HG03159 (cell line): Measurements from ENCODE around the gene CBARP.

Experiments
- ATAC-seq: cut with Tn5 transposase; IDR thresholded peaks from one replicate; pipeline ENCODE4 v1.9.1; 2021; ENCODE audit warnings: mild to moderate bottlenecking, moderate library complexity; ENCODE audit not compliant: unreplicated experiment

CBARP gene, protein sequence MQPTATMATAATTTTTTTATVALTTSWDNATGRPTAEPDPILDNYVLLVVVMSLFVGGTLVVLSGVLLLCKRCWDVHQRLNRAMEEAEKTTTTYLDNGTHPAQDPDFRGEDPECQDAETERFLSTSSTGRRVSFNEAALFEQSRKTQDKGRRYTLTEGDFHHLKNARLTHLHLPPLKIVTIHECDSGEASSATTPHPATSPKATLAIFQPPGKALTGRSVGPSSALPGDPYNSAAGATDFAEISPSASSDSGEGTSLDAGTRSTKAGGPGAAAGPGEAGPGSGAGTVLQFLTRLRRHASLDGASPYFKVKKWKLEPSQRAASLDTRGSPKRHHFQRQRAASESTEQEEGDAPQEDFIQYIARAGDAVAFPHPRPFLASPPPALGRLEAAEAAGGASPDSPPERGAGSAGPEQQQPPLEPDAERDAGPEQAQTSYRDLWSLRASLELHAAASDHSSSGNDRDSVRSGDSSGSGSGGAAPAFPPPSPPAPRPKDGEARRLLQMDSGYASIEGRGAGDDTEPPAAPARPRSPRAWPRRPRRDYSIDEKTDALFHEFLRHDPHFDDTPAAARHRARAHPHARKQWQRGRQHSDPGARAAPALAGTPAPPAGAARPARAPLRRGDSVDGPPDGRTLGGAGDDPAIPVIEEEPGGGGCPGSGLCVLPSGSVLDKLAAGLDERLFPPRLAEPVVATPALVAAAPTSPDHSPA

DNA sequence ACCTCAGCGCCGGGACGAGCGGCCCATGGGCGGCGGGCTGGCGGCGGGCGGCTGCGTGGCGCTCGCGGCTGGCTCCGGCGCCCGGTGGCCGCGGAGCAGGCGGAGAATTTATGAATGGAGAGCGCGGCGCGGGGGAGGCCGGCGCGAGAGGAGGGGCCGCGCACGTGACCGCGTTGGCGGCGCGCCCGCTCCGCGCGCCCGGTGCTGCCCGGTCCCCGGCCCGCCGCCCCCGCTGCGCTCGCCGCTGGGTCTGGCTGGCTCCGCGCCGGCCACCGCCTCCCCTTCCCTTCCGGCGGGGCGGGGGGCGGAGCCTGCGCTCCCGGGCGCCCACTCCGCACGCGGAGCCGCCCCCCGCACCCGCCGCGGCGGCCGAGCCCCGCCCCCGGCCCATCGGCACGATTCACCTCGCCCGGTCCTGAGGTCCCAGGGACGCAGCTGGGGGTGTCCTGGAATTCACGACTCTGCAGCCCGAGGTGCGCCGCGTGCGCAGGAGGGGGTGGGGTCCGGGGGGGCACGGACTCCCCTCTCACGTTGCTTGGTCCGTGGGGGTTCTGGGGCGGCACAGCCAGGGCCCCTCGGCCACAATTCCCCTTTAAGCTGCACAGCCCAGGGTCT lies at the start of gene CBARP:
TSS of gene CBARP (minus strand) at position 252 of the 615 bp plus-strand sequence. CDS start 1,905 bp downstream, outside the sequence.
- no peak for ATAC-seq

DNA sequence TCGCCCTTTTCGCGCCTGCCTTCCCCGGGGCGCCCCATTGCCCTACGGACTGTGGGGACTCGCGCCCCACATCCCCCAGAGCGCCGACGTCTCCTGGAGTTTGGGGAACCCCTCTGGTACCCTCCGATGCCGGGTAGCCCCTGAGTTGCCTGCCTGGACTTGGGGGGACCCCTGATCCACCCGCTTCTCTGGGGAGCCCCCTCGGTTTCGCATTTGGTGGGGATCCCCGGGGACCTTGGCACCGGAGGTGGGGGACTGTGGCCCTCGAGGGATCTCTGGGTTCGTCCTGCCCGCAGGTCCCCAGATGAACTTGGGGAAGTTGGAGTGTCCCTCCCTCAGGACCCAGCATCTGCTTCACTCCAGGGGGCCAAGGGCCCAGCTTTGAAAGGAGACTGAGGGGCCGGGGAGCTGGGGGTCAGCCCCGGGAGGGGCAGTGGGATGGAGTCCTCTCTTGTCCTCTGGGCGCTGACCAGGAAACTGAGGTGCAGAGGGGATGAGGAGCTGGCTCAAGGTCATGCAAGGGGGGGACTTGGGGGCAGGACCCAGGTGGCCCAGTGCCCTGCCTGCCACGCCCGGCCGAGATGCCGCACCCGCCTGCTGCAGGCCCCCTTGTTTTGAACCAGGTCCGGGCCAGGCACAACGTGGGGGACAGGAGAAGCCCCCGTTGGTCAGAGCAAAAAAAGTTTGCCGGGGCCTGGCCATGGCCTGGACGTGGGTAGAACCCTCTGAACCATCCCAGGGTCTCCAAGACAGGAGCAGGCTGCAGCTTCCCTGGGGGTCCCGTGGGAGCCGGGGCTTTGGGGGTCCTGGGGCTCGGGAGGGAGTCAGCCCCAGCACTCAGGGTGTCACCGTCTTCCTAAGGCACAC lies 48.9 kb upstream of the CBARP start:
- no peak for ATAC-seq

DNA sequence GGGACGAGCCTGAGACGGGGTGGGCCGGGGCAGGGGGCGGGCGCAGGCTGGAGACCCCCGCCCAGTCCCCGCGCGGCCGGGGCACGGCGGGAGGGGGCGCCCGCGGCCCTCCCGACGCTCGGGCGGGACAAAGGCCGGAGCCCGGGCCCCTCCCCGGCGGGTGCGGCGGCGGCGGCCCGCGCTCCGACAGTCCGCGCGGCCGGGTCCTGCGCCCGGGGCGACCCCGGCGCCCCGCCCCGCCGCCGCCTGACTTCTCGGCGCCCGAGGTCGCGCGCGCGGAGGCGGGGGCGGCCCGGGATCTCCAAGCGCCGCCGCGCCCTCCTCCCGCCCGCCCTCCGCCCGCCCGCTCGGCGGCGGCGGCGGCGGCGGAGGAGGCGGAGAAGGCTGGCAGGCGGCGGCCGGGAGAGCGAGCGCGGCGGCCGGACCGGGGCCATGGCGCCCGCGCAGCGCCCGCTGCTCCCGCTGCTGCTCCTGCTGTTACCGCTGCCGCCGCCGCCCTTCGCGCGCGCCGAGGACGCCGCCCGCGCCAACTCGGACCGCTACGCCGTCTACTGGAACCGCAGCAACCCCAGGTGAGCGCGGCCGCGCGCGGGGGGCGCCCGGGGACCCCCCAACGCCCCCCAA lies 48.0 kb upstream of the CBARP start, which contains the start of gene EFNA2:
TSS of gene EFNA2 (plus strand) at position 137 of the 624 bp plus-strand sequence. CDS start at position 433, 296 bp downstream.
- no peak for ATAC-seq

DNA sequence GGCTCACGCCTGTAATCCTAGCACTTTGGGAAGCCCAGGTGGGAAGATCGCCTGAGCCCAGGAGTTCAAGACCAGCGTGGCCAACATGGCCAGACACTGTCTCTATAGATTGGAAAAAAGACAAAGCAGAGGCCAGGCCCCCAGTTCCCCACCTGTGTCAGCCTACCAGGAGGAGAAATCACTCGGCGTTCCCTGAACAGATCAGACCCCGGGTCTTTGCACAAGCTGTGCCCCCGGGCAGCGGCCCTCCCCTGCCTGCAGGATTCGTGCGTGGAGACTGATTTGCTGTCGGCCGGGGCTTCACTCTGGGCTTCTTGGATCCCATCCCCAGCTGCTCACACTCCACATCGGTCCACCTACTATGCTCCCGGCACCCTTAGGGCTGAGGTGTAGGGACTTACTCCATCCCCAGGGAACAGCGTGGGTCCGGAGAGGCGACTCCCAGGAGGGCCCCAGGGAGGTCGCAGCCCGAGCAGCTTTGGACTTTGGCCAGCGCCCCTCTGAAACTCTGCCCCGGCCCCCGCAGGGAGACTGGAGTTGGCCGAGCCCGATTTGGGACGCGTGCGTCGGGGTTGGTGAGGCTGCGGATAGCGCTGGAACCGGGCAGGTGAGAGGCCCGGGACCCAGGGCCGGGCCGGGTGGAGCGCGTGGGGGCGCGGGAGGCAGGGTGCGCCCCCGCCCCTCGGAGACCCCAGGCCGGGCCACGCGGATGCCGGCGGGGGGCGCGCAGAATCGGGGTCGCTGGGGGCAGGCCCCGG lies 47.4 kb upstream of the CBARP start:
- ATAC-seq, result no peak

DNA sequence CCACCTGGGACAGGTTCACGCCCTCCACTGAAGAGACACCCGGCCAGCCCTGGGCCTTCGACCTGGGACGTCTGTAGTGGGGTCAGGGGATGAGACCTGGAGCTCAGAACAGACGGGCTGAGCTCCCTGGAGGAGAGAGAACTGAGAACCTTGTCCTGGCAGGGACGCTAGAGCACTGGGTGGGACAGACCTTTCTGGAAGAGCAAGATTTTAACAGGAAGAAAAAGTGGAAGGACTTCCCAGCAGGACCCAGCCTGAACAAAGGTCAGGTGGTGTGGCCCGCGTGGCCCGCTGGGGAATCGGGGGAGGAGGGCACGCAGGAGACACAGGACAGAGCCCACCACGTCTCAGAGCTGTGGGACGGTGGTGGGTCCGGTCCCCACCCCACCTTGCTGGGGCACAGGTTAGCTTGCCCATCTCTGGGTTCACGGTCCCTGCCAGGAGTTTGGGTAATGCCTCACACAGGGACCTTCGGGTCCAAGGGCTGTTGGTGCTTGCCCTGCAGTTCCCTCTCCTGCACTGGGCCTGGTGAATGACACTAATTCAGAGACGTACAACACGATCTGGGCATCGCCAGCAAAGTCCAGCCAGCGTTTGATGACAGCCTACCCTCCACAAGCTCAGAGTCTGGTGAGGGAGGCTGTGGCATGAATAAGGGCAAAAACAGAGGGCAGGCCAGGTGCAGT lies 46.6 kb upstream of the CBARP start:
- no peak for ATAC-seq

DNA sequence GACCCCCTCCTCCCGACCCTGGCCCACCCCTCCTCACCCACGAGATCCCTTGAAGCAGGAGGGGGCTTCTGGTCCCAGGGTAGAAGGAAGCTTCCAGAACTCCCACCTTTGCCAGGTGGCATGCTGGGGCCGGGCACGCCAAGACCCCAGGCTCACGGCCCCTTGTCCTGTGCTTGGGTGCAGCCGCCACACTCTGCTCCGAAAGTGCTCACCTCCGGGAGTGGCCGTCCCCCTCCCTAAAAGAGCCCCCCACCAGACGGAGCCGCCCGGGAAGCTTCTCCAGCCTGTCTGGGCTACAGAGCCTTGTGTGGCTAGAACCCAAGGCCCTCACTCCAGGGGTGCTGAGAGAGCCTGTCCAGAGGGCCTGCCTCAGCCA lies 46.1 kb upstream of the CBARP start:
- no peak for ATAC-seq

DNA sequence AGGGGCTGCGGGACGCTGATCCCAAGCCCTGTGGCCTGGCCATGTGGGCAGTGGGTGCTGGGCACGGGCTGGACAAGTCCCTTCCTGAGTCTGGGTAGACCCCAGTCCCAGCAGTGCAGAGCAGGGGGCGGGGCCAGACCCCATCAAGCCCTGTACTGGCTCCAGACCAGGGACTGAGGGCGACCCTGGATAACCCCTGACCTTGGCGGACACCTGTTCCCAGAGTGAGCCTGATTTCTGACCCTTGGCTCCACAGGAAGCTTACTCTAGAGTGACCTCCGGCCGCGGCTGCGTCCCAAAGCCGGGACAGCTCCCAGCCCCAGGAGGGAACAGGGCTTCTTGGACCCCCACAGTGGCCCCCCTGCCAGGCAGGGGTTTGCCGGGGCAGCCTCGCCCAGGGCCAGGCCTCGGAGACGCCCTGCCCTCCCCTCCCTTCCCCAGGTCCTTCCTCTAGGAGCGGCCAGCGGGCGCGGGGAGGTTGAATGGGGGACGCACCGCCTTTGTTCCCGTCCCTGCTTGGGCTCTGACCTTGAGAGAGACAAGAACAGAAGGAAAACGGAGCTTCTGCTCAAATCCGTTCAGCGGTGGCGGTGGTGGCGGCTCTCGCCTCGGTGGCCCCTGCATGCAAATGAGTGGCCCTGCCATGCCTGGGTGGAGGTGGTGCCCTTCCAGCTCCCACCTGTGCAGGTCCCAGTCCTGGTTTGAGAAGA lies 45.6 kb upstream of the CBARP start:
- no peak for ATAC-seq

DNA sequence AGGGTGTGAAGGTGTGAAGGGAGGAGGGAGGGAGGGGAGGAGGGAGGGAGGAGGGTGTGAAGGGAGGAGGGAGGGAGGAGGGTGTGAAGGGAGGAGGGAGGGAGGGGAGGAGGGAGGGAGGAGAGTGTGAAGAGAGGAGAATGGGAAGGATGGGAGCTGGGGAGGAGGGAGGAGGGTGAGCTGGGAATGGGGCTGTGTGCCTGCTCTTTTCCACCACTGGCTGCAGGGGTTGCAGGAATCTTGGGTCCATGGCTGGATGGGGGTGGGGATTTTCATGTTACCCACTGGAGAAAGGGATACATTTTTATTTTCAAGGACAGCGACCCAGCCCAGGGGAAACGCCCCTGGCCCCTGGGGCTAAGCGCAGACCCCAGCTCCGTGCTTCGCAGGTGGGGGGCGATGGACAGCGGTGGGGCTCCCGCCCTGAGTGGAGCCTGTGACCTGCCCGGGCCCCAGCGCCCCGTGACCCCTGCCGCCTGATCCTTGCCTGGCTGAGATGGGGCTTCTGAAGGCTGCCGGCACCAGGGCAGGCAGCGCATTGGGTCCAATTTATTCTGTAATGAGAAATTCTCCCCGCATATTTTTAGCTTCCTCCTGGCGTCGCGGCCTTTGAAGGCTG lies 44.9 kb upstream of the CBARP start:
- no peak for ATAC-seq

DNA sequence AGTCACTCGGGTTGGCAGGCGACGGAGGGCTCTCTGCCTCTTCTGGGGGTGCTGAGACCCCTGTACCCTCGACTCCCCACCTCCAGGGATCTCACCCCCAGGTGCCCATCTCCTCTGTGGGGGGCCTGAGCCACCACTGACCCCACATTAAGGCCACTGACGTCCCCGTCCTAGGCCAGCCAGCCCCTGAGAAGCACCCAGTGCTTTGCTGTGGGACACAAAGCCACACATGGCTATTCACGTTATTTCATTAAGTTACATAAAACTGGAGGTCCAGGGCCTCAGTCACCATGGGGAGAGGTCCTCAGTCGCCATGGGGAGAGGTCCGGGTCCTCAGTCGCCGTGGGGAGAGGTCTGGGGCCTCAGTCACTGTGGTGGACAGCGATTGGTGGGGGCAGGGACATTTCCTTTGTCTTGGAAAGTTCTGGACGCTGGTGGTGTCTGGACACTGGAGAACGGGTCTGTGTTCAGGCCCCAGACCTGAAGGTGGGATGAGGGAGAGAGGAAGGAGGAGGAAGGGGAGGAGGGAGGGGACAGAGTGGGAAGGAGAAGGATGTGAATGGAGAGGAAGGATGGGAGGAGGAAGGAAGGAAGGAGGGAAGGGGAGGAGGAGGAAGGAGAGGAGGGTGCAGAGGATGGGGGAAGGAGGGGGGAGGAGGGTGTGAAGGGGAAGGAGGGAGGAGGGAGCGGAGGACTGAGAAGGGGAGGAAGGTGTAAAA lies 43.9 kb upstream of the CBARP start:
- ATAC-seq, result no peak

DNA sequence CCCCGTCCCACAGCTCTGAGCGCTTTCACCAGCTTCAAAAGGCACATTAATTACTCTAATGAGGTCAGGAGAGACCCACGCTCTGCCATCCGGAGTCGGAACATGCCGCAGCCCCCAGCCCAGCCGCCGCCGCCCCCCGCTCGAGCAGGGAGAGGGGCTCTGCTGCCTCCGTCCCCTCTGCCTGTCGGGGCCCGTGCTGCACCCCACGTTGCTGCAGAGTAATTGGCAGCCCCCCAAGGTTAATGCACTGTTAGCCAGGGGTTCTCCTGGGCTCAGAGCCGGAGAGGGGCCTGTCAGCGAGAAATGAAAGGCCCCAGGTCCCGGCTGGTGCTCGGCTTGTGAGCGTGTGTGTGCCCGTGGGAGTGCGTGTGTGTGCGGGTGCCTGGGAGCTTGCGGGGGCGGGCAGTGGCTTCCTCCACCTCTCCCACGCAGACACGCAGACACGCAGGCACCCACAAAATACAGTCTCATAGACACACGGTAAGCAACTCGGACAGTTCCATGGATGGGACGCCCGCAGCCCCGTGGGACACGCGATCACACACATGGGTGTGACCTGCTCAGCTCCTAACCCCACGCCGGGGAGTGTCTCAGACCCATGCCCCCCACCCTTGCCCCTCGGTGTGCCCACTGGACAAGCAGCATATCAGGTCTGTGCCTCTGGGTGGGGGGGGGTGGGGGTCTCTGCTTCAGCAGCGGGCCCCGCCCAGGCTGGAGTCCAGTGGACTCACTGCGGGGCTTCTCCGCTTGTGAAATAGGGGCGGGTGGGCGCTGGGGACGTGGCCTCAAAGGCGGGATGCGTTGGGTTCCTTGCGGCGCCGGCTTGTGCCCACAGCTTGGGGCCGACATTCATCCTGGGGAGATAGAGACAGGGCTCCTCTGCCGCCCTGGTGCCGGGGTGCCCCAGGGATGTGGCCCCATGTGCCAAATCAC lies 43.1 kb upstream of the CBARP start:
- no peak for ATAC-seq

DNA sequence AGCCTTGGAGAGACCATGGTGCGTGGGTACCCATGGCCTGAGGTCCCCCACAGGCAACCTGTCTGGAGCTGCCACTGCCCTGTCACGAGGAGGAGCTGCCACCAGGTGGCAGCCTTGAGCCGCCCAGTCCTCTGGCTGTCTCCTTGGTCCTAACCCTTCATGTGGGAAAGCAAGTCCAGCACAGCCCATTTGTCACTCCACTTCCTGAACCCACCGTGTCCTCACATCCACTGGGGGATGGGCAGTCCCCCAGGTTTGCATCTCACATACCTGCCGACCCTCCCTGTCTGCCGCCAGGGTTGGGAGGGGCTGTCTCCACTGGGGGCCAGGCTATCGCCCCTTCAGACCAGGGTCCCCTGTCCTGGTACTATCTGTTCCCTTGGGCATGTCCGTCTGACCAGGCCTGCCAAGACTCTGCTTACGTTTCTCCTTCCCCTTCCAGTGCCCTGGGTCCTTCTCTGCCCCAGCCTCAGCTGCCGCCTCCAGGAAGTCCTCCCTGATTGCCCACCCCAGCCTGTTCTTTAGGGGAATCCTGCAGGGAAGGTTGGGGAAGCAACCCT lies 42.1 kb upstream of the CBARP start:
- ATAC-seq, result no peak

DNA sequence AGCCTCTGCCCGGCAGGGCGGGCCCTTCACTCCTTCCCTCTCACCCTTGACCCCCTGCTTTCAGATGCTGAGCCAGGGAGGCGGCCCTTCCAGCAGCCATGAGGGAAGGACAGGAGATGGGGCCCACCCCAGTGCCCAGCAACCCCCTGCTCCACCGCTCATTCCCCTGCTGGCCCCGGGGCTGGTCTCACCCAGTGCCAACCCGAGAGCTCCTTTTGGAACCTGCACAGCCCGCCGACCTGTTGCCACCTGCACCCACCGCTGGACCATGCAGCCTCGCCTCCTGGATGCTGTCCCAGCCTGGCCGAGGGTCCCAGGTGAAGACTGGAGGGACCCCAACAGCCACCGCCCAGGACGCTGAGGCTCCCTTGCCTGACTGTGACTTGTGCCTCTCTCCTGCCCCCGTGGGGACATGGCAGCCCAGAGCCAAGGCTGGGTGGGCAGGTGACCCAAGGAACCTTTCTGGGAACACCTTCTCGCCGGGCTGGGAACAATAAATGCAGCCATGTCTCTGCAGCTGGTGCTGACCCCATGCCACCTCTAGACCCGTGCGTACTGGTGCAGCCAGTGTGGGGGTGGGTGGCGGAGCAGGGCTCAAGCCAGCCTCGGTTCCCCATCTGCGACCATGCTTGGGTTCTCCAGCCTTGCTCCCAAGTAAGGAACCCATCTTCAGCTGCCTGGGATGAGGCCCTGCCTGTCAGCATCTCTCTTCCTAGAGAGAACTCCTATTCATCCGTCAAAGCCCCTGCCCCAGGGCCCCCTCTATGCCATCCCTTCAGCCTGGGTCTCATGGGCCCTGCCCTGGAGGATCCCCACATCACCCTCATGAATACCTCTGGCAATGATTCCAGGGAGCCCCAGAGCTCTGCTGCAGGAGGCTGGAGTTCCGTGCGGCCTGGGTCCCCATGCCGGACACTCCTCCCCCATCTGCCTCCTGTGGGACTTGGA lies 41.2 kb upstream of the CBARP start:
- ATAC-seq, result no peak

DNA sequence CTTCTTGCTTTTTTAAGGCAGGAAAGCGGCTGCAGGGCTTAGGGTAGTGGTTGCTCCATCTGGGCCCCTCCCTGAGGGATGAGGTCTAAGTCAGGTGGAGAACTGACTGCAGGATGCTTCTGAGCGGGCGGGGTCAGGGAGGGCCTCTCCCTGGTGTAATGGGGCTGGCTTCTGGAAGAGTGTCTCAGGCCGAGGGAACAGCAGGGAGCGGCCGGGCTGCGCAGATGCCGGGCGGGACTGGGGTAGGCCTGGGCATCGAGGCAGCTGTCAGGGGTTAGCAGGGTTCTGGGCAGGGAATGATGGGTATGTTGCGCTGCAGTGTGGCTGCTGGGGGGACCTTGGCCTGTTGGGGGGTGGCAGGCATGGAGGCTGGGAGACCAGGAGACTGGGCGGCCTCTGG lies 40.3 kb upstream of the CBARP start:
- no peak for ATAC-seq

DNA sequence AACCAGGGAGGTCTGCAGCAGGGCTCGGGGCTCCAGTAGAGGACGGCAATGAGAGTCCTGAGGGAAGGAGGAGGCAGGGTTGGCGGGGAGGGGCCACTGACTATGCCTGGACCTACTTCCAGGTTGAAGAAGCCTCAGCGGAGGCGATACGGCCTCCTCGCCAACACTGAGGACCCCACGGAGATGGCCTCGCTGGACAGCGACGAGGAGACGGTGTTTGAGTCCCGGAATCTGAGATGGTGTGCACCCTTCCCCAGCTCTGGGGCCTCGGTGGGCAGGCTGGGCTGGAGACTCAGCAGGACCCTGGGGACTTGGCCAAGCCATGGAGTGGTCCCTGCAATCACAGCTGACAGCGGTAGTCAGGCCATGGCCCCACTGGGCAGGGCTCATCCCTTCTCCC lies 39.3 kb upstream of the CBARP start:
- ATAC-seq, result no peak

DNA sequence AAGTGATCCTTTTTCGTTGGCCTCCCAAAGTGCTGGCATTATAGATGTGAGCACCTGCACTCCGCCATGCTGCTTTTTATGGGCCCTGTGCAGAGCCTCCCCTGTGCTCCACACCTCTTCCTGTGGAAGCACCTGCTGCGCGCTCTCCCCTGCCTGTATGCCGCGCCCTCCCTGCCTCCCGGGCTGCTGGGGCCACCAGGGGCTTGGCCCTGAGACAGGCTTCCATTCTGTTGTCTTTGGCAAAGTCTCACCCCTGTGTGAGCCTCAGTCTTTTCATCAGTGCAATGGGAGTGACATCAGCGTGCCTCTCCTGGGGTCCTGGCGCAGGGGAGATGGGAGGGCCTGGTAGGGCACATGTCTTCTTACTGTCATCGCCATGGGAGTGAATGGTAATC lies 38.8 kb upstream of the CBARP start:
- no peak for ATAC-seq
